ENCODE results near the gene KMT2C.
"Not testable (repeated sequence)": the region's sequence is repeated elsewhere in the genome, so short reads cannot be mapped to it uniquely, and the experiment has no call there.

KMT2C gene

DNA sequence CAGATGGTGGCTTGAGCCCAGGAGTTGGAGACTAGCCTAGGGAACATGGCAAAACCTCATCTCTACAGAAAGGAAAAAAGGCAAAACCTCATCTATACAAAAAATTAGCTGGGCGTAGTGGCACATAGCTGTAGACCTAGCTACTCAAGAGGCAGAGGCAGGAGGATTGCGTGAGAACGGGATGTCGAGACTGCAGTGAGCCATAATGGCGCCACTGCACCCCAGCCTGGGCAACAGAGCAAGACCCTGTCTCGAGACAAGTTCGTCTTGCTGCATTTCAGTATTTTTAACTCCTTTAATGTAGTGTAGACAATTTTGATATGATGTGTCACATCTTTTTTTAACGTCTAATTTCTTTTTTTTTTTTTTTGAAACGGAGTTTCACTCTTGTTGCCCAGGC lies 31.4 kb upstream of the KMT2C start:
- no peak overlapping the region for H3K4me3 ChIP-seq (ENCODE audit: low read depth, low read length)
- TF ChIP-seq, protein P1, sequence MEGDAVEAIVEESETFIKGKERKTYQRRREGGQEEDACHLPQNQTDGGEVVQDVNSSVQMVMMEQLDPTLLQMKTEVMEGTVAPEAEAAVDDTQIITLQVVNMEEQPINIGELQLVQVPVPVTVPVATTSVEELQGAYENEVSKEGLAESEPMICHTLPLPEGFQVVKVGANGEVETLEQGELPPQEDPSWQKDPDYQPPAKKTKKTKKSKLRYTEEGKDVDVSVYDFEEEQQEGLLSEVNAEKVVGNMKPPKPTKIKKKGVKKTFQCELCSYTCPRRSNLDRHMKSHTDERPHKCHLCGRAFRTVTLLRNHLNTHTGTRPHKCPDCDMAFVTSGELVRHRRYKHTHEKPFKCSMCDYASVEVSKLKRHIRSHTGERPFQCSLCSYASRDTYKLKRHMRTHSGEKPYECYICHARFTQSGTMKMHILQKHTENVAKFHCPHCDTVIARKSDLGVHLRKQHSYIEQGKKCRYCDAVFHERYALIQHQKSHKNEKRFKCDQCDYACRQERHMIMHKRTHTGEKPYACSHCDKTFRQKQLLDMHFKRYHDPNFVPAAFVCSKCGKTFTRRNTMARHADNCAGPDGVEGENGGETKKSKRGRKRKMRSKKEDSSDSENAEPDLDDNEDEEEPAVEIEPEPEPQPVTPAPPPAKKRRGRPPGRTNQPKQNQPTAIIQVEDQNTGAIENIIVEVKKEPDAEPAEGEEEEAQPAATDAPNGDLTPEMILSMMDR (IDR thresholded peaks at IDR 0.05; ENCODE audit: low read depth, low read length): no peak

DNA sequence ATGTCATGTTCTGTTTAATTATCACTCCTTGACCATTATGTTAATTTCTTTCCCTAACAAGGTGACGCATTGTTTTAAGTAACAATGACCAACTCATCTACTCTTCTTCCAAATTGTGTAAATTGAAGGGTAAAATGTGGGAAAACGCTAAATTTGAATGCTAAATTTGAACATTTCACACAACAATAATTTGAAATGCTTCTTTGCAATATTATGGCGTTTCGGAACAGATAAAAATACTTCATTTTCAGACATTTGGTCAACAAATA lies 29.2 kb upstream of the KMT2C start:
- TF ChIP-seq, protein P1 (IDR thresholded peaks at IDR 0.05; ENCODE audit: low read depth, low read length): no peak
- H3K4me3 ChIP-seq (ENCODE audit: low read depth, low read length): peak overlapping the region; percentile 80

DNA sequence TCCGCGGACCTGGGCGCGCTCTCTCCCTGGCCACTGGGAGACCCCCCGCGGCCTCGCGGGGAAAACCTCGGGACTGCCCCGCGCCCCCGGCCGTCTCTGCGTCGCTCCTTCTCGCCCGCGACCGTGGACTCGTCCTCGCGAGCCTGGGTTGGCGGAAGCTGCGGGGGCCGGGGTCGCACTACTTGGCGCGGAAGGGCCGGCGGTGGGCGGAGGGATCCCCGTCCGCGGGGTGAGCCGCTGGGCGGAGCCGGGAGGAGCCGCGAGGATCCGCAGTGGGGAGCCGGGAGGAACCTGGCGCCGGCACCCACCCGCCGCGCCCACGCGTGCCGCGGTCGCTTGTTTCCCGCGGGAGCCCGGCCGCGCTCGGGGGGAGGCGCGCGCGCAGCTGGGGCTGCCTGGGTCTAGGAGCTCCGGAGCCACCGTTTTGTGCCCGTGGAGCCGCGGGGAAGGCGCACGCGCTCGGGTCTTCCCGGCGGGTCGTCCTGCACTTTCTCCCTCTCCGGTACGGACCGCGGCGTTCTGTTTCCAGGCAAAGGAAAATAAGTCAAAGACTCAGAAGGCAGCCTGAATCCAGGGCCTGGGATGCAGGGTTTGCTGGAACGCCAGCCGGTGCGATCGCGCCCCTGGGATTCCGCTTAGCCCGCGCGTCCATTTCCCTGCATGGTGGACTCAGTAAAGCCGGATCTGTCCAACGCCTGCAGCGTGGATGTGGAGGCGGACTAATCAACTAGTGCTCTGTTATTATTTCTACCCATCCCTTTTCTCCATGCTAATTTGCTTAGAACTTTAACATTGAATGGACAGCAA lies 28.7 kb upstream of the KMT2C start:
- peak overlapping the region; percentile 80 for H3K4me3 ChIP-seq (ENCODE audit: low read depth, low read length)
- TF ChIP-seq, protein P1 (IDR thresholded peaks at IDR 0.05; ENCODE audit: low read depth, low read length): no peak

DNA sequence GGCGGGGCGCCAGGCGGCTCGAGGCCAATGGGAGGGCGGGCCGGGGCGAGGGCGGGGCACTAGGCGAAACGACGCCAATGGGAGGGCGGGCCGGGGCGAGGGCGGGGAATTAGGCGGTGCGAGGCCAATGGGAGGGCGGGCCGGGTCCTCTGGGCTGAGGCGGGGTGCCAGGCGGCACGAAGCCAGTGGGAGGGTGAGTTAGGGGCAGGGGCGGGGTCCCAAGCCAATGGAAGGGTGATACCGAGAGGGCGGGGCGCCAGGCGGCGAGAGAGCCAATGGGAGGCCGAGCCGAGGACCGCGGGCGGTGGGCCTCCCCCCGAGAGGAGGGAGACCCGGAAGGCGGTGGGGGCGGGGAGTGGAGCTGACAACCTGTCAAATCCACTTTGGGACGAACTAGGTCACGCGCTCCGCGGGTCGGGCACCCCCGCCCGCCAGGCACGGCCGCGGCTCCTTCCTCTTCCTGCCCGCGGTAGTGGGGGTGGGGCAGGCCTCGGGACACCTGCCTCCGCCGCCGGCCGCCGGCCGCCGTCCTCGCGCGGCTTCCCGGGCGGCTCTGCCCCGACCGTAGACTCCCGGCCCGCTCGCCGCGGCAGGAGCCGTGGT lies 28.0 kb upstream of the KMT2C start:
- TF ChIP-seq, protein P1 (IDR thresholded peaks at IDR 0.05; ENCODE audit: low read depth, low read length): no peak
- peak overlapping the region; percentile 80 for H3K4me3 ChIP-seq (ENCODE audit: low read depth, low read length)

DNA sequence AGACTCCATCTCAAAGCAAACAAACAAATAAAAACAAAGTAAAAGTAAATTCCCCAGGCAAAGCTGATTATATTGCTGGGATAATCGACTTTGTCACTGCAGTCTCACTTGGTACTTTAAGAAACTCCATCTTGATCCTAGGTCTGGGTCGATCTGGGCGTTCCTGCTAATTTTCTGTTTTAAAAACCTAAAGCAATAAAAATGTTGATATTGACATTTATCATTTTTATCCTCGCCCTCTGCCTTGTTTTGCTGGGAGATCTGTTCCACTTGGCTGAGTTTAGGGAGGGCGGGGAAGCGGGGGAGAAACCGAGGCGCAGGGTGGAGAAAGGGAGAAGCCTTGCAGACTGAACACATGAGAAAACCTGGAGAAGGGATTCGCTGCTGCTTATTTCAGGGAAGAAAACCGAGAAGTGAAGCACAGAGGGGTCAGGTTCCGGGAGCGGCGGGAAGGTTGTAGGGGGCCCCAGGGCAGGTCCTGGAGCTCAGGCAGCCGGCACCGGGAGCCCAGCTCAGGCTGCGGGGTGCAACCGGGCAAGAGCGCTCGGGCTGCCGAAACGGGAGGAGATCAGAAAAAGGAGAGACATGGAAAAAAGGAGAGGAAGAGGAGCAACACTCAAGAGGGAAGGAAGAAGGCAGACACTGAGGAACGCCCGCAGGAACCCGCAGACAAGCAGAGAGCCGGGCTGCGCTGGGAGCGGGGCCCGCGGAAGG lies 27.3 kb upstream of the KMT2C start:
- H3K4me3 ChIP-seq (ENCODE audit: low read depth, low read length): peak overlapping the region; percentile 75
- TF ChIP-seq, protein P1 (IDR thresholded peaks at IDR 0.05; ENCODE audit: low read depth, low read length): no peak

DNA sequence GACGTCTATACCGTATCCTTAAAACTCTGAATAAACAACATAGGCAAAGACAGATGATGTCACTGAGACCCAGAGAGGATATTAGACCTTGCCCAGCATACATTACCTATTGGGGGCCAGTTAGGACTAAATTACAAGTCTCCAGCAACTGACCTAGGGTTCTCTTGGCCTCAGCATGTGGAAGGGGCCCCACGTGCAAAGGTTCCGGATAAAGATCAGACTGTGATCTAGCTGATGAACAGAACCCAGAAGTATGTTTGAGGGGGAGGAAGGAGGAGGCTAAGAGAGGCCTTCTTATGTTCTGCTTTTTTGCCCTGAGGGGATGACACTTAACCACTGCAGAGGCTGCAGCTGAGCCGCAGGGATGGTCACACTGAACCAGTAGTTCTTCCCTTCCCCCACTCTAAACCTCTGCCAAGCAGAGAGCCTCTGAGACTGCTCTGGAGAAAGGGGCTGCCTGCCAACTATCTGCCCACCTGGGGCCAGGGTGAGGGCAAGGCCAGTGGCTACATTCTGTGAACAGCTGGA lies 24.0 kb upstream of the KMT2C start:
- TF ChIP-seq, protein P1 (IDR thresholded peaks at IDR 0.05; ENCODE audit: low read depth, low read length): no peak
- no peak overlapping the region for H3K4me3 ChIP-seq (ENCODE audit: low read depth, low read length)

DNA sequence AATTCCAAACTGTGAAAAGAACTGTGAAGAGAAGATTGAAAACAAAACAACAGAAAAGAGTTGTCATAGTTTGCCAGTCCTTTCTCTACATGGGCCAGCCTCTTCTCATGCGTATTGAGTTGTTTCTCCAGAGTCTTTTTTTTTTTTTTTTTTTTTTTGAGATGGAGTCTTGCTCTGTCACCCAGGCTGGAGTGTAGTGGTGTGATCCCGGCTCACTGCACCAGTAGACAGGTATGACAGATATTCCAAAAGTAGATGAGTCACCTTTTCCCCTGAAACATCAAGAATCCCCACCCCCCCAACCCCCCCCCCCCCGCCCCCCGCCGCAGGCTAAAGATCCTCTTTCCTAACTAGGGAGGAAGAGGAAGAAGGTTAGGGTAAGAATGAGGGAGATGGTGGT lies 15.6 kb upstream of the KMT2C start:
- TF ChIP-seq, protein P1 (IDR thresholded peaks at IDR 0.05; ENCODE audit: low read depth, low read length): no peak
- H3K4me3 ChIP-seq (ENCODE audit: low read depth, low read length): no peak overlapping the region

DNA sequence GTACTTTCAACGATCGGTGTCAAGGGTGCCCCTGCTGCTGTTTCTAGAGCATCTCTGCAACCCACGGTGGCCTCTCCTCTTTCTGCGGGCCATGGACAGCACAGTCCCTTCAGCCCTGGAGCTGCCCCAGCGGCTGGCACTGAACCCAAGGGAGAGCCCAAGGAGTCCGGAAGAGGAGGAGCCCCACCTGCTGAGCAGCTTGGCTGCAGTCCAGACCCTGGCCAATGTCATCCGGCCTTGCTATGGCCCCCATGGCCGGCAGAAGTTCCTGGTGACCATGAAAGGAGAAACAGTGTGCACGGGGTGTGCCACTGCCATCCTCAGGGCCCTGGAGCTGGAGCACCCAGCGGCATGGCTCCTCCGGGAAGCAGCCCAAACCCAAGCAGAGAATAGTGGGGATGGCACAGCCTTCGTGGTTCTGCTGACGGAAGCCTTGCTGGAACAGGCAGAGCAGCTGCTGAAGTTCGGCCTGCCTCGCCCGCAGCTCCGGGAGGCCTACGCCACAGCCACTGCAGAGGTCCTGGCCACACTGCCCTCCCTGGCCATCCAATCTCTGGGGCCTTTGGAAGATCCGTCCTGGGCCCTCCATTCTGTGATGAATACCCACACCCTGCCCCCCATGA lies 9.7 kb upstream of the KMT2C start:
- H3K4me3 ChIP-seq (ENCODE audit: low read depth, low read length): not testable (repeated sequence)
